IMR-90 (cell line): Measurements from ENCODE around the gene MCCD1. TPM values are rescaled to one million over a fixed set of nuclear protein-coding genes. Genes with fewer than 3 reads are reported as not detected.

Source experiments
- ATAC-seq: fragments of 200-7000 bp; cut with Tn5 transposase; 2 replicates; pipeline ENCODE4 v1.9.1; 2020; ENCODE audit warnings: low read depth, mild to moderate bottlenecking, moderate library complexity
- BruUV-seq: library from RNA; stranded (reverse); fragments of 400-500 nt; replicated peaks from 2 replicates; lab custom pipeline; 2021; lab: Mats Ljungman, UMichigan
- CTCF ChIA-PET: fragments of 300-600 bp; formaldehyde crosslinking; extraction: SDS; loops from one replicate; lab custom pipeline; 2021; ENCODE audit warnings: antibody characterized with exemption; lab: Yijun Ruan, JAX
- POLR2A ChIA-PET: fragments of 300-600 bp; sonication (Branson Sonifier 250); formaldehyde crosslinking; loops from one replicate; lab custom pipeline; 2022; ENCODE audit warnings: antibody characterized with exemption; ENCODE audit not compliant: unreplicated experiment; lab: Charles Lee
- DNase-seq: peaks from one replicate; pipeline ENCODE4 v3.0.0; 2013
- H2AFZ ChIP-seq: replicated peaks from 2 replicates; pipeline ENCODE3; 2013; ENCODE audit warnings: low read length, mild to moderate bottlenecking; ENCODE audit not compliant: poor library complexity
- H2AK5ac ChIP-seq: 2 replicates; pipeline ENCODE4 v1.6.1; 2013; ENCODE audit warnings: low read depth, low read length, inconsistent platforms
- H2AK9ac ChIP-seq: replicated peaks from 2 replicates; pipeline ENCODE3; 2013; ENCODE audit warnings: mild to moderate bottlenecking, low read depth, low read length, moderate library complexity; ENCODE audit not compliant: poor library complexity
- H2BK120ac ChIP-seq: 2 replicates; pipeline ENCODE4 v1.6.1; 2013; ENCODE audit warnings: low read depth, low read length, inconsistent platforms
- H2BK15ac ChIP-seq: 3 replicates; pipeline ENCODE4 v1.6.1; 2013; ENCODE audit warnings: low read depth, low read length, inconsistent platforms
- H2BK20ac ChIP-seq: 2 replicates; pipeline ENCODE4 v1.6.1; 2013; ENCODE audit warnings: low read depth, mild to moderate bottlenecking, inconsistent platforms, low read length, moderate library complexity
- H2BK5ac ChIP-seq: 2 replicates; pipeline ENCODE4 v1.6.1; 2013; ENCODE audit warnings: mild to moderate bottlenecking, low read depth, low read length, inconsistent platforms; ENCODE audit not compliant: poor library complexity, severe bottlenecking
- H3K14ac ChIP-seq: replicated peaks from 2 replicates; pipeline ENCODE4 v1.6.1; 2013; ENCODE audit warnings: low read depth, low read length, inconsistent platforms
- H3K18ac ChIP-seq: 2 replicates; pipeline ENCODE4 v1.6.1; 2013; ENCODE audit warnings: low read depth, low read length, control low read depth
- H3K23ac ChIP-seq: 2 replicates; pipeline ENCODE4 v1.6.1; 2013; ENCODE audit warnings: low read depth, low read length, inconsistent platforms
- H3K27ac ChIP-seq: 2 replicates; pipeline ENCODE4 v1.5.1; 2013; ENCODE audit warnings: mild to moderate bottlenecking, control low read depth, low read length; ENCODE audit not compliant: insufficient read depth
- H3K27me3 ChIP-seq: 2 replicates; pipeline ENCODE4 v1.6.1; 2013; ENCODE audit warnings: low read length; ENCODE audit not compliant: control insufficient read depth, insufficient read depth
- H3K36me3 ChIP-seq: 2 replicates; pipeline ENCODE4 v1.6.1; 2013; ENCODE audit warnings: low read length, mixed read lengths; ENCODE audit not compliant: control insufficient read depth, insufficient read depth
- H3K4ac ChIP-seq: 2 replicates; pipeline ENCODE4 v1.6.1; 2013; ENCODE audit warnings: low read depth, low read length, inconsistent platforms
- H3K4me1 ChIP-seq: 2 replicates; pipeline ENCODE4 v1.6.1; 2013; ENCODE audit warnings: low read length, mixed read lengths; ENCODE audit not compliant: control insufficient read depth, insufficient read depth
- H3K4me2 ChIP-seq: 2 replicates; pipeline ENCODE4 v1.6.1; 2013; ENCODE audit warnings: low read depth, mild to moderate bottlenecking, control low read depth, low read length, moderate library complexity
- H3K4me3 ChIP-seq: 2 replicates; pipeline ENCODE4 v1.5.1; 2013; ENCODE audit warnings: low read depth, mild to moderate bottlenecking, control low read depth, low read length, moderate library complexity; ENCODE audit not compliant: insufficient read depth
- H3K56ac ChIP-seq: 2 replicates; pipeline ENCODE4 v1.6.1; 2013; ENCODE audit warnings: low read length, inconsistent platforms; ENCODE audit not compliant: insufficient read depth; ENCODE audit errors: extremely low read depth
- H3K79me1 ChIP-seq, 2 experiments: 2 replicates each; pipeline ENCODE4 v1.6.1; 2013; ENCODE audit warnings: low read length in 2 of 2, inconsistent platforms in 1 of 2, low read depth in 1 of 2
- H3K9ac ChIP-seq: 2 replicates; pipeline ENCODE4 v1.6.1; 2013; ENCODE audit warnings: low read depth, low read length, control low read depth
- H3K9me1 ChIP-seq: 2 replicates; pipeline ENCODE4 v1.6.1; 2013; ENCODE audit warnings: low read length, inconsistent platforms; ENCODE audit not compliant: insufficient read depth
- H3K9me3 ChIP-seq: 2 replicates; pipeline ENCODE4 v1.6.1; 2013; ENCODE audit warnings: low read length; ENCODE audit not compliant: control insufficient read depth, insufficient read depth
- H4K20me1 ChIP-seq: 2 replicates; pipeline ENCODE4 v1.6.1; 2013; ENCODE audit warnings: low read length, inconsistent platforms; ENCODE audit not compliant: insufficient read depth
- H4K5ac ChIP-seq: 2 replicates; pipeline ENCODE4 v1.6.1; 2013; ENCODE audit warnings: mild to moderate bottlenecking, low read depth, low read length, control low read depth
- H4K8ac ChIP-seq, 2 experiments: 2 replicates each; pipeline ENCODE4 v1.6.1; 2013; ENCODE audit warnings: low read depth in 2 of 2, low read length in 2 of 2, control low read depth in 1 of 2, inconsistent platforms in 1 of 2
- H4K91ac ChIP-seq: 2 replicates; pipeline ENCODE4 v1.6.1; 2013; ENCODE audit warnings: low read depth, low read length, inconsistent platforms; ENCODE audit not compliant: insufficient read depth
- BHLHE40 ChIP-seq: fragments of 150-350 bp; IDR thresholded peaks from 2 replicates; pipeline ENCODE4 v1.6.1; 2016; ENCODE audit warnings: mild to moderate bottlenecking, low read depth, low read length
- CEBPB ChIP-seq: IDR thresholded peaks from 2 replicates; pipeline ENCODE4 v1.6.1; 2012; ENCODE audit warnings: low read depth, low read length, improper control_type of control experiment
- CHD1 ChIP-seq: IDR thresholded peaks from 2 replicates; pipeline ENCODE4 v1.6.1; 2012; ENCODE audit warnings: low read depth, low read length, improper control_type of control experiment
- FOS ChIP-seq: fragments of 150-350 bp; IDR thresholded peaks from 2 replicates; pipeline ENCODE4 v1.6.1; 2016; ENCODE audit warnings: low read depth, low read length
- MAFK ChIP-seq: IDR thresholded peaks from 2 replicates; pipeline ENCODE4 v1.6.1; 2012; ENCODE audit warnings: low read depth, low read length, improper control_type of control experiment
- MXI1 ChIP-seq: IDR thresholded peaks from 2 replicates; pipeline ENCODE4 v1.6.1; 2012; ENCODE audit warnings: low read depth, mild to moderate bottlenecking, low read length, moderate library complexity, borderline replicate concordance
- NFE2L2 ChIP-seq: fragments of 150-350 bp; IDR thresholded peaks from 2 replicates; pipeline ENCODE4 v1.6.1; 2016; ENCODE audit warnings: low read depth, mild to moderate bottlenecking, low read length
- POLR2A ChIP-seq: IDR thresholded peaks from 2 replicates; pipeline ENCODE4 v1.6.1; 2012; ENCODE audit warnings: mild to moderate bottlenecking, low read depth, low read length
- RAD21 ChIP-seq: IDR thresholded peaks from 2 replicates; pipeline ENCODE4 v1.6.1; 2012; ENCODE audit warnings: low read length, improper control_type of control experiment
- RCOR1 ChIP-seq: IDR thresholded peaks from 2 replicates; pipeline ENCODE4 v1.6.1; 2012; ENCODE audit warnings: mild to moderate bottlenecking, low read length, improper control_type of control experiment; ENCODE audit not compliant: insufficient replicate concordance
- RFX5 ChIP-seq: IDR thresholded peaks from 2 replicates; pipeline ENCODE4 v1.8.0; 2012; ENCODE audit warnings: low read depth, mild to moderate bottlenecking, low read length, moderate library complexity
- SMC3 ChIP-seq: fragments of 150-350 bp; IDR thresholded peaks from 2 replicates; pipeline ENCODE4 v1.6.1; 2016; ENCODE audit warnings: low read depth, mild to moderate bottlenecking, antibody characterized with exemption, low read length, moderate library complexity
- WGBS, 2 experiments: methylation state at CpG; one replicate each; pipeline versions ENCODE4 v1.1.5 to v1.1.7; 2013; ENCODE audit warnings: missing lambda C conversion rate in 2 of 2; ENCODE audit not compliant: insufficient read length in 1 of 2; ENCODE audit errors: extremely low coverage in 2 of 2; 5-methylcytosine and 5-hydroxymethylcytosine counted together
- dilution Hi-C: fragments of 300-500 bp; cut with HindIII; formaldehyde crosslinking; loops from one replicate; pipeline ENCODE4 v1.14.3; 2018; ENCODE audit warnings: low sequenced_read_pairs; ENCODE audit not compliant: unreplicated experiment
- in situ Hi-C: fragments of 300-500 bp; cut with MboI; formaldehyde crosslinking; loops from 3 replicates; pipeline ENCODE4 v1.14.3; 2019; ENCODE audit warnings: low sequenced_read_pairs, inconsistent platforms, mixed read lengths
- intact Hi-C: fragments of 100-400 bp; cut with micrococcal nuclease; formaldehyde crosslinking; loops from 2 replicates; pipeline ENCODE4 v1.10.0; 2022
- polyA plus RNA-seq, 3 experiments: library from polyadenylated mRNA; depleted of rRNA; stranded (reverse); fragments of >200 nt; gene quantifications; 2 replicates each; pipeline ENCODE4 v1.2.3, GENCODE V29; 2012; ENCODE audit warnings: low replicate concordance in 1 of 3
- total RNA-seq: library from RNA; depleted of rRNA; stranded (reverse); fragments of >200 nt; gene quantifications from 2 replicates; pipeline ENCODE4 v1.2.3, GENCODE V29; 2012
- TF ChIP-seq, protein P1 (sequence below): fragments of 150-350 bp; IDR thresholded peaks from 2 replicates; pipeline ENCODE4 v1.6.1; 2016; ENCODE audit warnings: low read depth, mild to moderate bottlenecking, low read length, moderate library complexity, borderline replicate concordance
- TF ChIP-seq, protein P2 (sequence below): fragments of 150-350 bp; IDR thresholded peaks from 2 replicates; pipeline ENCODE4 v1.6.1; 2017; ENCODE audit warnings: mild to moderate bottlenecking, antibody characterized with exemption, low read length, low read depth
- TF ChIP-seq, protein P3 (sequence below): conservative IDR thresholded peaks from 2 replicates; pipeline ENCODE4 v1.5.1; 2012; ENCODE audit warnings: mild to moderate bottlenecking, low read depth, low read length, improper control_type of control experiment

MCCD1 gene
- total and polyA plus RNA-seq, 2 of the 4 experiments (the other 2 are of a cell fraction), result not detected

DNA sequence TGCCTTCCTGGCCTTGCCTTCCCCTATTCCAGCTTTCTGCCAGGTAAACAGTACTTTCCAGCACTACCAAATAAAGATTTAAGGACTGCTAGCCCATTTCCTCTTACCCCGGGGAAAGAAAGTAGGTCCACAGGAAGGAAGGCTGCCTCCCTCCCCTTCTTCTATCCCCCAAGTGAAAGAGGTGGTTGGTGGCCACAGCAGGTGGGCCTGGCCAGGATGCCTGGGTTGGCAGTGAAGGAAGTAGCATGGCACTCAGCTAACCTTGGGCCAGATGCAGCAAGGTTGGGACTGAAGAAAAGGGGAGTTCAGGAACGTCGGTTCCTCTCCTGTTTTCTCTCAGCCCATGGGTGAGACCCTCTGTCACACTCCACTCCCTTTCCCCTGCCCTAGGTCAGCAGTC lies 27.5 kb downstream of the MCCD1 start:
- no peak overlapping the region for H2AK9ac ChIP-seq
- no peak overlapping the region for H2AFZ ChIP-seq
- CTCF ChIA-PET, result no interaction called here
- H3K4me3 ChIP-seq, result no peak overlapping the region
- no peak overlapping the region for H2BK15ac ChIP-seq
- H2AK5ac ChIP-seq, result no peak overlapping the region
- peaks cover 12 to 26% of the 10 kb centered on the region in 2 experiments for H3K79me1 ChIP-seq
- no peak overlapping the region for H4K8ac ChIP-seq
- no peak overlapping the region for H3K56ac ChIP-seq
- no peak overlapping the region for H3K27ac ChIP-seq
- no peak overlapping the region for H4K91ac ChIP-seq
- POLR2A ChIA-PET, result no interaction called here
- H3K23ac ChIP-seq, result no peak overlapping the region
- H3K9ac ChIP-seq, result no peak overlapping the region
- H3K4me1 ChIP-seq, result peaks cover 18% of the 10 kb centered on the region
- no peak overlapping the region for H3K4me2 ChIP-seq
- ATAC-seq (no peak), DNase-seq (no peak)
- H3K14ac ChIP-seq, result no peak overlapping the region
- in situ Hi-C loops, result no loop called here
- no peaks in the 10 kb centered on the region for H3K27me3 ChIP-seq
- no peak overlapping the region for H4K5ac ChIP-seq
- intact Hi-C loops, result no loop called here
- H4K20me1 ChIP-seq, result no peaks in the 10 kb centered on the region
- dilution Hi-C loops, result no loop called here
- no peaks in the 10 kb centered on the region for H3K9me3 ChIP-seq
- WGBS, 2 experiments, result no CpG with 5 or more reads among the region's 3 CpGs
- H2BK5ac ChIP-seq, result no peak overlapping the region
- H2BK20ac ChIP-seq, result no peak overlapping the region
- no peak overlapping the region for H3K4ac ChIP-seq
- BruUV-seq, result no TSS peak
- H3K9me1 ChIP-seq, result peaks cover 18% of the 10 kb centered on the region; the same call in 1 of the 2 replicates
- no peak overlapping the region for H2BK120ac ChIP-seq
- TF ChIP-seq BHLHE40 (no peak), CHD1 (no peak), NFE2L2 (no peak), SMC3 (no peak), POLR2A (no peak), MXI1 (no peak), RCOR1 (no peak), FOS (no peak), CEBPB (no peak), RAD21 (no peak), MAFK (no peak), RFX5 (no peak)
- TF ChIP-seq, protein P1, sequence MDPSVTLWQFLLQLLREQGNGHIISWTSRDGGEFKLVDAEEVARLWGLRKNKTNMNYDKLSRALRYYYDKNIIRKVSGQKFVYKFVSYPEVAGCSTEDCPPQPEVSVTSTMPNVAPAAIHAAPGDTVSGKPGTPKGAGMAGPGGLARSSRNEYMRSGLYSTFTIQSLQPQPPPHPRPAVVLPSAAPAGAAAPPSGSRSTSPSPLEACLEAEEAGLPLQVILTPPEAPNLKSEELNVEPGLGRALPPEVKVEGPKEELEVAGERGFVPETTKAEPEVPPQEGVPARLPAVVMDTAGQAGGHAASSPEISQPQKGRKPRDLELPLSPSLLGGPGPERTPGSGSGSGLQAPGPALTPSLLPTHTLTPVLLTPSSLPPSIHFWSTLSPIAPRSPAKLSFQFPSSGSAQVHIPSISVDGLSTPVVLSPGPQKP, result no peak
- TF ChIP-seq, protein P2, sequence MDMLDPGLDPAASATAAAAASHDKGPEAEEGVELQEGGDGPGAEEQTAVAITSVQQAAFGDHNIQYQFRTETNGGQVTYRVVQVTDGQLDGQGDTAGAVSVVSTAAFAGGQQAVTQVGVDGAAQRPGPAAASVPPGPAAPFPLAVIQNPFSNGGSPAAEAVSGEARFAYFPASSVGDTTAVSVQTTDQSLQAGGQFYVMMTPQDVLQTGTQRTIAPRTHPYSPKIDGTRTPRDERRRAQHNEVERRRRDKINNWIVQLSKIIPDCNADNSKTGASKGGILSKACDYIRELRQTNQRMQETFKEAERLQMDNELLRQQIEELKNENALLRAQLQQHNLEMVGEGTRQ, result no peak
- TF ChIP-seq, protein P3, sequence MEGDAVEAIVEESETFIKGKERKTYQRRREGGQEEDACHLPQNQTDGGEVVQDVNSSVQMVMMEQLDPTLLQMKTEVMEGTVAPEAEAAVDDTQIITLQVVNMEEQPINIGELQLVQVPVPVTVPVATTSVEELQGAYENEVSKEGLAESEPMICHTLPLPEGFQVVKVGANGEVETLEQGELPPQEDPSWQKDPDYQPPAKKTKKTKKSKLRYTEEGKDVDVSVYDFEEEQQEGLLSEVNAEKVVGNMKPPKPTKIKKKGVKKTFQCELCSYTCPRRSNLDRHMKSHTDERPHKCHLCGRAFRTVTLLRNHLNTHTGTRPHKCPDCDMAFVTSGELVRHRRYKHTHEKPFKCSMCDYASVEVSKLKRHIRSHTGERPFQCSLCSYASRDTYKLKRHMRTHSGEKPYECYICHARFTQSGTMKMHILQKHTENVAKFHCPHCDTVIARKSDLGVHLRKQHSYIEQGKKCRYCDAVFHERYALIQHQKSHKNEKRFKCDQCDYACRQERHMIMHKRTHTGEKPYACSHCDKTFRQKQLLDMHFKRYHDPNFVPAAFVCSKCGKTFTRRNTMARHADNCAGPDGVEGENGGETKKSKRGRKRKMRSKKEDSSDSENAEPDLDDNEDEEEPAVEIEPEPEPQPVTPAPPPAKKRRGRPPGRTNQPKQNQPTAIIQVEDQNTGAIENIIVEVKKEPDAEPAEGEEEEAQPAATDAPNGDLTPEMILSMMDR, result no peak
- H3K36me3 ChIP-seq, result peaks cover 34% of the 10 kb centered on the region
- H3K18ac ChIP-seq, result no peak overlapping the region
